Measurements from ENCODE around the gene KLHL24.
"Not testable (repeated sequence)": the region's sequence is repeated elsewhere in the genome, so short reads cannot be mapped to it uniquely, and the experiment has no call there.

The KLHL24 gene

DNA sequence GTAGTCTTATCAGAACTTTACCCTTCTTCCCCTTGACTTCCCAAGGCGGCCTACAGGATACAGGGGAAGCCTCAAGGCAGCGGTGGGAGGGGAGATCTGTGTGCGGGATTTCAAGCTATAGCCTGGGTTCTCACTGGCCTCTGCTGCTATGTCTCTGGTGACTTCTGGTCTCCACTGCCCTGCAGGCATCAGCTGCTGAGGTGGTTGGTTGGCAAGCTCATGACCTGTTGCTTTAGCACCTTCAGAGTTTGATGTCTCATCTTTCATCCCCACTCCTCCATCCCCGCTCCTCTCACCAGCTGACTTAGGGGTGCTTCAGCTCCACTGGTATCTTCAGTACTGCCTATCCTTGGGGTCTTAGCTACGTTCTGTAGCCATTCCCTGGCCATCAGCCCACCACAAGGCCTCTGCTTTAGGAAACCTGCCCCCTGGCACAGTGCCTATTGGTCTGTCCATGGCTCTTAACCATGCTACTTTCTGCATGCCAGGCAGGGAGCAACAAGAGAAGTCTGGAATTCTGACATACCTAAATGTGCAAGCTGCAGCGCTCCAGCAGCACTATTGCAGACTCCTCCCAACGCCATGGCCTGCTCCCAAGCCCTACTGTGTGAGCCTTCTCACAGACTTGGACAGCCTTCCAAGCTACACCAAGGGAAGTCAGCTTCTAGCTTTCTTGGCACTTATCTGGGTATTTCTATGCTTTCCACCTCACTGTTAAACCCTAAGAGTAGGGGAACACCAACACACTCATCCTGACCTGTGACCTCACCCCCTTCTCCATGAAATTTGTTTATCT lies 60.3 kb downstream of the KLHL24 start:
- DNase-seq (ENCODE audit: low read depth in 2 of 2), result no peak

DNA sequence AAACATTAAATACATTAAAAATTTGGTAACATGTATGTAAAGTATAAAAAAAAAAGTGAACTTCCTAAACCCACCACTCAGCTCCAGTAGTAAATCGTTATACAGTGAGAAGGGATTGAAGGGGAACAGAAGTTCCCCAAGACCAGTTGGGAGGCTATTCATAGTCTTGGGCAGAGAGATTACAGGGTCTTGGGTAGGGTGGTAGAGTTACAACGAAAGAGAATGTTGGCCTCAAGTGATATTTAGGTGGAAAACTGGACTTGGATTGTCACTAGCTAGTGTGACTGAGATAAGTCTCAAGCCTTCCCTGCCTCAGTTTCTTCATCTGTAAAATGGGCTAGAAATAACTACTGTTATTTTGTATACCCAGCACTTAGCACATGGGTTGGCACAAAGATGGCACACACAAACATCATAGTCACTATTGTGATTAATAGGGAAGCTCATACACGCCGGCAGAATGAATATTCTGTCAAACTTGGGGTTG lies 61.7 kb downstream of the KLHL24 start:
- no peak for DNase-seq (ENCODE audit: low read depth in 2 of 2)

DNA sequence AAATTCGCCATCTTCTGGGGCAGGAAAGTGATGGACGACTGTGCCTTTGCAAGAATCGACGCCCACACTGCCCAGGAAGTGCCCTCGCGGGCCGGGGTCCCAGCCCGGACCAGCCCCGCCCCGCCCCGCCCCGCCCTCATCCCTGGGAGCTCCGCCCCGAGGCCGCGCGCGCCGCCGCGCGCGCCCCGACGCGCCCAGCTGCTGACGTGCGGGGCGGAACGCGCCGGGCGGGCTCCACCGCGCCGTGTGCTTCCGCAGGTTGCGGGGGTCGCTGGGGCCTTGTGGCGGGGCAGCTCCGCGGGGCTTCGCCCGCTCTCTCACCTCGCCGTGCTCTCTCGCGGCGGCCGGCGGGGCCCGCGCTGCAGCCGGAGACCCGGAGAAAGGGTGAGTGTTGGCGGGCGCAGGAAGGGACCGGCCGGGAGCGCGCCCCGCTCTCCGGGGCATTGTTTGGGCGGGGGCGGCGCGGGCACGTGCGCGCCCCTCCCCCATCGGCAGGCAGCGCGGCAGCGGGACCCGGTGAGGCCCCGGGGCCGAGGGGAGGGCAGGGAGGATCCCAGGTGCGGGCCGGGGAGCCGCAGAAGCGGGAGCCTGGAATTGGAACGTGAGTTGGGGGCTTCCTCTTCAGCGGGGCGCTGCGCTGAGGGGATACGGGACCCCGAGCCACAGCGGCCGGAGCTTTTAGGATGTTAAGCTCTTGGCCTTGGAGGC lies 62.3 kb downstream of the KLHL24 start, which contains the start of gene YEATS2:
YEATS2 (plus strand) TSS at position 188 of the 708 bp plus-strand sequence. CDS start 17,366 bp downstream, outside the sequence.
- peak; percentile 76 to 79 for DNase-seq (ENCODE audit: low read depth in 2 of 2)

DNA sequence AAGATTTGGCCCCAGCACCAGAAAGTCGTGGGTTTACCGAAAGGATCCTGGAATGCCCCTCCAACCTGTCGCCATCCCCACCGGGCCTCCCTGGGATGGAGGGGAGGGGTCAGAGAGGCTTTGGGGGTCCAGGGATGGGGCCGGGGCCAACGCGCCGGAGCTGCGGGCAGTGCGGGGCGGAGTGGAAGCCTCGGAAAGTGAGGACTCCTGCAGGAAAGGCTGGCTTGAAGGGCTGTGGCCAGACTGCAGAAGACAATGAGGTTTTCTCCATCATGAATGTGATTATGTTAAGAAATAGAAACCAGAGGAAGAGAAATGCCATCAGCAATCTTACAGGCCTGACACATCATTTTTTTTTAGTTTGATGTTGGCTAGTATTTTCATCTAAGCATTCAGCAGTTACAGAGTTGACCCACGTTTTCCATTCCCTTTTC lies 62.9 kb downstream of the KLHL24 start:
- DNase-seq (ENCODE audit: low read depth in 2 of 2), result peak in 1 of 2 donors; percentile 7

DNA sequence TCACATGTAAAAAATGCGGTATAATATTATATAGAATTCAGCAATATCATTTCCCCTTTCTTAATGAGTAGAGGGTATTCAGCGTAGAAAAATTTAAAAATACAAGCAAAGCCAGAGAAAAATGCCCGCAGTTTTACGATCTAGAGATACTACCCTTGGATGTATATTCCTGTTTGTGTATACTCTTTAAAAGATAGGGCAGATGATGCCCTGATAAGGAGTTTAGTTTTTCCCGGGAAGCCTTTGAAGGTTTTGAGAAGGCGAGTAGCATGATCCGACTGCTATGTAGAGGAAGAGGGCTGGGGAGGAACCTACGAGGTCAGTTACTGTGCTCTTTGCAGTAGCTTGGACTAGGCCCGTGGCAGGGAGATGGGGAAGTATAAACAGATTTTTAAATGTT lies 63.3 kb downstream of the KLHL24 start:
- no peak for DNase-seq (ENCODE audit: low read depth in 2 of 2)

DNA sequence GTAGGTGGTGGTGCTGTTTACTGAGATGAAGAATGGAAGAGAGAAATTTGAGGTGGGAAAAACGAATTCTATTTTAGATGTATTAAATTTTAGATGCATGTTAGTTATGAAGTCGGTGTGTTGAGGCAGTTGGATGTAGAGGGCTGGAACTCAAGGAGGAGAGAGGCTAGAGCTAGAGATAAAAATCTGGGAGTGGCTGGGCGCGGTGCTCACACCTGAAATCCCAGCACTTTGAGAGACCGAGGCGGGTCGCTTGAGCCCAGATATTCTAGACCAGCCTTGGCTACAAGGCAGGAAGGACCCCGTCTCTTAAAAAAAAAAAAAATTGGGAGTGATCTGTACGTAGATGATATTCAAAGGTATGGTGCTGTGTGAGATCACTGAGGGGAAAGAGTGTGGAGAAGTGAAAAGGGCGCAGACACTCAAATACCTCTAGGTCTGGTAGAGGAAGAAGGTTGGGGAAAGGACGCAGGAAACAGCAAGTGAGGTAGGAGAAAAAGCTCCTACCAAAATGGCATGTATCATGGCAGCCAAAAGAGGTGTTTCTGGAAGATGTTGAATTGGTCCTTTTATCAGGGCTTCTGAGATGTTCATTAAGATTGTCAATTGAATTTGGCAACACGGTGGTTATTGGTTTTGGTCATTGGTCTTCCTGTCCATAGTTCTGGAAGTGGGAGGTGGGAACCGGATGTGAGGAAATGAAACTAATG lies 64.0 kb downstream of the KLHL24 start:
- no peak for DNase-seq (ENCODE audit: low read depth in 2 of 2)

DNA sequence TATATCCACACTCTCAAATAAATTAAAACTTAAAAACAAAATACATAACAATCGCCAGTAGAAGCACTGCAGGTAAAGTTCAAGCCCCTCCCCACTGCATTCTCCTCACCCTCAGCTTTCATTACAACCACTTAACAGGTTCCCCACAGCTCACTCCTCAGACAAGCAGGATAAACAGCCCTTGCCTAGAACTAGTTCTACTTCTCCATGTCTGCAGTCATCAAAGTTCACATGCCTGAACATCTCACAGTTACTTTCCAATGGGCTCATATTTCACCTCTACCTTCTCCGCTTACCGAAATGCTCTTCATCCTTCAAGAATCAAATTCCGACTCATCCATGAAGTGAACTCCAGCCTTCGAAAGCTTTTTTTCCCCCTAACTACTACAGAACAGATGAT lies 66.3 kb downstream of the KLHL24 start:
- DNase-seq (ENCODE audit: low read depth in 2 of 2), result no peak

DNA sequence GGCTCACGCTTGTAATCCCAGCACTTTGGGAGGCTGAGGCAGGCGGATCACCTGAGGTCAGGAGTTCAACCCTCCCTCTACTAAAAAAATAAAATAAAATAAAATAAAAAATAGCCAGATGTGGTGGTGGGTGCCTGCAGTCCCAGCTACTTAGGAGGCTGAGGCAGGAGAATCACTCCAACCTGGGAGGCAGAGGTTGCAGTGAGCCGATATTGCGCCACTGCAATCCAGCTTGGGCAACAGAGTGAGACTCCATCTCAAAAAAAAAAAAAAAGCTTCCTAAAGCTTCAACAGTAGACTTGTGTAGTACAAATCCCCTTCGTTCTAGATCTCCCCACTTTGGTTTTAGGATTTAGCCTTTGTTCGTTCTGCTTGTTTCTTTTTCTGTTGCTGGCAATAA lies 68.5 kb downstream of the KLHL24 start:
- not testable (repeated sequence) for DNase-seq (ENCODE audit: low read depth in 2 of 2)

DNA sequence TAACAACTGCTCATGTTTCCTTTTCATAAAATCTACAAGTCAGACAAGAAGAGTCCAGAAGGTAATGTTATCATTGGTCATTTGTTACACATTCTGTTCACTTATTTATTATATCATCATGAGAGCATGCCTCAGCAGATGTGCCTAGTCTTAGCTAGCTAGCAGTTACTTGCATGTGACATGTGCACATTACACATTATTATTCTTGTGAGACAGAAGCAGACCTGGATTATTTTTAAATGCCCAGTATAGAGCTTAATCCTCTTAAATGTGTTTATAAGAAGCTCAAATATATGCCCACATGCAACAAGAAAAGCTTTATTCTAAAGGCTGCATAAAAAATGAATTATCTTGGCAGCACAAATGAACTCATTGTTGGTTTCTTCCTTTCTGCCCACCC lies 74.8 kb downstream of the KLHL24 start:
- no peak for DNase-seq (ENCODE audit: low read depth in 2 of 2)

DNA sequence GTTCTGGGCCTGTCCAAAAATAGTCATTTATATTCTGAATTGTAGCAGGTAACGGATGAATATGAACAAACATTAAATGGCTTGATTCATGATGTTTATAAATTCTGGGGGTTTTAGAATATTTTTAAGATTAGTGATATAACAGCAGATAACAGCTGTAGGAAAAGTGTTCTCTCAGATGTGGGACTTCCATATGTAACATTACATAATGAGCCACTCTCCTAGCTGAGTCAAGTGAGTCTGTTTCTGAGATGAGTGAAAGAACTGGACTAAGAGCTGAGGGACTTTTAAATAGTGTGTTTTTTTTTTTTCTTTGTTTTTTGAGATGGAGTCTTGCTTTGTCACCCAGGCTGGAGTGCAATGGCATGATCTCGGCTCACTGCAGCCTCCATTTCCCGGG lies 76.1 kb downstream of the KLHL24 start:
- DNase-seq (ENCODE audit: low read depth in 2 of 2), result no peak

DNA sequence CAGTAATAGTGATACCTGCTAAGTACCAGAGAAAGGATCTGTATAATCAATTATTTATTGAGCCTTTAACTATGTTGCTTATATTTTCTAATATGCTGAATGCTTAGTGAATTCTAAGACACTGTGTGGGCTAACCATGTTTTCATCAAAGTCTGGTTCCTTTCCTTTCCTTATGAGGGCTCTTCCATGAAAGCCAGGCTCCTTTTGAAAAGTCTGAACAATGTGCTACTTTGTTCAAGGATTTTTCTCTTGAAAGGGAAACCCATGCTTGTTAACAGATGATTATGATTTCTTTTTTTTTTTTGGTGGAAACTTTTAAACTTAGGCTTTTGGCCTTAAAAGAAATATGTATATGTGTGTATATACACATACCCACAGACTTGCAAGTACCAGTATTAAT lies 79.2 kb downstream of the KLHL24 start:
- DNase-seq (ENCODE audit: low read depth in 2 of 2), result no peak

DNA sequence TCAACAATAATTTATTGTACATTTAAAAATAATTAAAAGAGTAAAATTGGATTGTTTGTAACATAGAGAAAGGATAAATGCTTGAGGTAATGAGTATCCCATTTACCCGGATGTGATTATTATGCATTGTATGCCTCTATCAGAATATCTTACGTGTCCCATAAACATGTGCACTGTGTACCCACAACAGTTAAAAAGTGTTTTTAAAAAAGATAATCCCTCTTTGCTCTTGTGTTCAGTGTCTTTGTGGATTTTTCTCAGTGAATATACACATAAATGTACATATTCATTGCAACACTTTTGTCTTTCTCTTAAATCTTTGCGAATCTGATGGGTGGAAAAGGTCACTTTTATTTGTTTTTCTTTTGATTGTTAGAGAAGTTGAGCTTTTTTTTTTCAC lies 82.6 kb downstream of the KLHL24 start:
- no peak for DNase-seq (ENCODE audit: low read depth in 2 of 2)

DNA sequence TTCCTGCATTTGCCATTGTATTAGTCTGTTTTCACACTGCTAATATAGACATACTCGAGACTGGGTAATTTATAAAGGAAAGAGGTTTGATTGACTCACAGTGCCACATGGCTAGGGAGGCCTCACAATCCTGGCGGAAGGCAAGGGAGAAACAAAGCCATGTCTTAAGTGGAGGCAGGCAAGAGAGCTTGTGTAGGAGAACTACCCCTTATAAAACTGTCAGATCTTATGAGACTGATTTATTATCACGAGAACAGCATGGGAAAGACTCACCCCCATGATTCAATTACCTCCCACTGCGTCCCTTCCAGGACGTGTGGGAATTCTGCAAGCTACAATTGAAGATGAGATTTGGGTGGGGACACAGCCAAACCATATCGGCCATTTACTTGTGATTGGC lies 90.0 kb downstream of the KLHL24 start:
- DNase-seq (ENCODE audit: low read depth in 2 of 2), result no peak

DNA sequence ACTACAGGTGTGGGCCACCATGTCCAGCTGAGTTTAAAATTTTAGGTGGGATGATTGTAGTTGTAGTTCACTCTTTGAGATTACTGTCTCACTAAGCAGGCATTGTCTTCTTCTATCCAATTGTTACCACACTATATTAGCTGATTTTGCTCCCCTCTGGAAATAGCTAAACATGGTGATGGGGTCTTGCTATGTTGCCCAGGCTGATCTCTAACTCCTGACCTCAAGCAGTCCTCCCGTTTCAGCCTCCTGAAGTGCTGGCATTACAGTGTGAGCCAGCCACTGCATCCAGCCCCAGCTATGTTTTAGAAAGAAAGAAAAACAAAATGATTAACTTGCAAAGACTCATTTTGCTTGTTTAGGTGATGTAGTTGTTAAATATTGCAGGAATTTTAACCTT lies 92.8 kb downstream of the KLHL24 start:
- DNase-seq (ENCODE audit: low read depth in 2 of 2), result no peak

DNA sequence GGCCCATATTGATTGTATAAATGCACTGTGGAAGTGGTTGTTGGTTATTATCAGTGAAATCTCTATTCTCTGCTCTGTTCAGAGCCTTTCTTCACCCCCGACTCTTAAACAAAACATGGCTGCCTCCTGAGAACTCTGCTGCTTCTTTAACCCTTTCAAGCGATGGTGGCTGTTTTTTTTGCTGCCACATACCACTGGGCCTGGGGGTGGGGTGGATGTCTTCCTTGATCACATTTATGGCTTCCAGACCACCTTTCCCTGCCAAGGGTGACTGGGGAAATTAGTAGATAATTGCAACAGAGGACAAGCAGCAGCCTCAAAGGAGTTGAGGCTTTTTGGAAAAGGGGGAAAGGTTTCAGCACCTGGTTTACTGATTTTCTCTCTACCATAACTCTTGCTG lies 94.9 kb downstream of the KLHL24 start:
- no peak for DNase-seq (ENCODE audit: low read depth in 2 of 2)

DNA sequence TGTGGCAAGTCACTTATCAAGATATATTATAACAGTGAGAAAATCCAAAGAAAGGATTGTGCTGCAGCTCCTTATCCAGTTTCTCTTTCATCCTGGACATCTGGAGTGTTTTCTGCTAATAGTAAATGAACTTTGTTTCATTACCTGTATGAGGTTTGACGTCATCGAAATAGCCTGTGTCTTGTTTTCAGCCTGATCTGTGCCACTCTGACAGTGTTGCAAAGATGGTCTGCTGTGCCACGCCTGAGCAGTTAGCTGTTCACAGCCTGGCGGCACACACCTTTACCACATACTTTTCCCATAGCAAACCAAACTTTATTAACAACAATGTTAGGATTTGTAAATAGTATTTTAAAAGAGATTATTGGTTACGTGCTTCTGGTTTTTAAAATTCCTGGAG lies 96.2 kb downstream of the KLHL24 start:
- DNase-seq (ENCODE audit: low read depth in 2 of 2), result no peak

DNA sequence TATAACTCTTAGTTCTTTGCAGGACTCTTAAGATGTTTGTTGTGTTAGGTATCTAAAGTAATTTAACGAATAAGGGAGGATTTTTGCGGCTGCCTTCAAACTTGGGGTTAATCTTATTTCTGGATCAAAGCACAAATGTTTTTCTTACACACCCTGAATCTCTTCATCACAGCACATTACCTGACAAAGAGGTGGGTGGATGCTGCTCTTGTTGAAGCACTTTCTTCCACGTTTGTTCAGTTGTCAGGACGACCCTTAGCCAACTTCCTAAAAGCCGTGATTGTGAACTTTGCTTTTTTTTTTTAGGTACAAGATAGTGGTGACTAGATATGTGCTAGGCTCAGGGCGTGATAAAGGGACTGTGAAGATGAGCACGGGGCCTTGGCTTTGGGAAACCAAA lies 98.1 kb downstream of the KLHL24 start:
- no peak for DNase-seq (ENCODE audit: low read depth in 2 of 2)
